DND-41 (cell line): ENCODE measurements around the gene TEX22.

ENCODE experiments used
- ATAC-seq: fragments of 200-7000 bp; cut with Tn5 transposase; 3 replicates; pipeline ENCODE4 v1.9.1; 2021; ENCODE audit warnings: low read depth; ENCODE audit not compliant: insufficient read depth
- DNase-seq: peaks from one replicate; pipeline ENCODE4 v3.0.0-alpha.2; 2020
- H2AFZ ChIP-seq: 2 replicates; pipeline ENCODE4 v1.6.0; 2012; ENCODE audit warnings: low read depth, low read length
- H3K27ac ChIP-seq: 2 replicates; pipeline ENCODE4 v1.5.1; 2012; ENCODE audit warnings: low read length, inconsistent platforms
- H3K27me3 ChIP-seq: fragments of 200-600 bp; sonication (generic); 2 replicates; pipeline ENCODE4 v1.6.0; 2012; ENCODE audit warnings: low read length, mild to moderate bottlenecking, inconsistent platforms; ENCODE audit not compliant: insufficient read depth, poor library complexity
- H3K36me3 ChIP-seq: 2 replicates; pipeline ENCODE4 v1.5.1; 2012; ENCODE audit warnings: low read length, inconsistent platforms; ENCODE audit not compliant: insufficient read depth
- H3K4me1 ChIP-seq: 2 replicates; pipeline ENCODE4 v1.5.1; 2012; ENCODE audit warnings: mild to moderate bottlenecking, low read length; ENCODE audit not compliant: insufficient read depth
- H3K4me2 ChIP-seq: 2 replicates; pipeline ENCODE4 v1.6.0; 2012; ENCODE audit warnings: mild to moderate bottlenecking, moderate library complexity, low read length, inconsistent platforms; ENCODE audit not compliant: insufficient read depth
- H3K4me3 ChIP-seq, 2 experiments: fragments of 200-600 bp in 1 of 2; shearing (Covaris generic) in 1 of 2; 2 replicates each; pipeline ENCODE4 v1.5.1; 2012 to 2016; ENCODE audit warnings: inconsistent platforms in 2 of 2, low read length in 2 of 2, mild to moderate bottlenecking in 2 of 2, low read depth in 1 of 2, moderate library complexity in 1 of 2
- H3K79me2 ChIP-seq: 2 replicates; pipeline ENCODE4 v1.6.0; 2012; ENCODE audit warnings: low read length, inconsistent platforms; ENCODE audit not compliant: insufficient read depth
- H3K9ac ChIP-seq: 2 replicates; pipeline ENCODE4 v1.6.0; 2012; ENCODE audit warnings: low read depth, mild to moderate bottlenecking, inconsistent platforms, low read length, moderate library complexity
- H3K9me3 ChIP-seq: 2 replicates; pipeline ENCODE4 v1.5.1; 2012; ENCODE audit warnings: low read length, moderate library complexity, mild to moderate bottlenecking, inconsistent platforms; ENCODE audit not compliant: insufficient read depth, severe bottlenecking
- H4K20me1 ChIP-seq: 2 replicates; pipeline ENCODE4 v1.6.0; 2012; ENCODE audit warnings: low read length; ENCODE audit not compliant: insufficient read depth
- CTCF ChIP-seq: IDR thresholded peaks from 2 replicates; pipeline ENCODE4 v1.5.1; 2012; ENCODE audit warnings: borderline replicate concordance, low read length, moderate library complexity, mild to moderate bottlenecking; ENCODE audit not compliant: poor library complexity, severe bottlenecking; ENCODE audit errors: extremely low read depth
- EZH2 ChIP-seq: IDR thresholded peaks from 3 replicates; pipeline ENCODE4 v1.6.1; 2012; ENCODE audit warnings: borderline replicate concordance, low read depth, mild to moderate bottlenecking, moderate library complexity, low read length, inconsistent platforms; ENCODE audit not compliant: severe bottlenecking

The TEX22 gene

GRCh38 chr14:105353136-105353535 is 45.2 kb upstream of the TEX22 start:
- H3K9ac ChIP-seq = no peak overlapping the region
- TF ChIP-seq CTCF (no peak), EZH2 (no peak)
- H3K4me2 ChIP-seq = no peak overlapping the region
- peaks cover 28% of the 10 kb centered on the region for H3K36me3 ChIP-seq
- 0 out of 2 replicates have a peak, but pooled peaks cover 3% of the 10 kb centered on the region for H3K79me2 ChIP-seq
- no peak overlapping the region for H3K27ac ChIP-seq
- peaks cover 27% of the 10 kb centered on the region; the same call in 1 of the 2 replicates for H4K20me1 ChIP-seq
- ATAC-seq (no peak), DNase-seq (no peak)
- no peaks in the 10 kb centered on the region for H3K9me3 ChIP-seq
- H3K27me3 ChIP-seq = no peaks in the 10 kb centered on the region
- no peak overlapping the region for H3K4me3 ChIP-seq
- H2AFZ ChIP-seq = no peak overlapping the region
- no peaks in the 10 kb centered on the region for H3K4me1 ChIP-seq

GRCh38 chr14:105354541-105354940 is 43.8 kb upstream of the TEX22 start:
- H4K20me1 ChIP-seq = peaks cover 15% of the 10 kb centered on the region; the same call in 1 of the 2 replicates
- no peaks in the 10 kb centered on the region for H3K79me2 ChIP-seq
- TF ChIP-seq CTCF (no peak), EZH2 (no peak)
- no peak overlapping the region for H3K9ac ChIP-seq
- H3K9me3 ChIP-seq = no peaks in the 10 kb centered on the region
- ATAC-seq (no peak), DNase-seq (no peak)
- H3K4me2 ChIP-seq = no peak overlapping the region
- H3K4me1 ChIP-seq = no peaks in the 10 kb centered on the region
- no peak overlapping the region for H3K27ac ChIP-seq
- no peak overlapping the region for H3K4me3 ChIP-seq
- H3K27me3 ChIP-seq = no peaks in the 10 kb centered on the region
- H3K36me3 ChIP-seq = peaks cover 36% of the 10 kb centered on the region
- H2AFZ ChIP-seq = no peak overlapping the region

GRCh38 chr14:105355049-105355575 is 43.2 kb upstream of the TEX22 start:
- Histone ChIP-seq H3K4me2 (no peak overlapping the region), H3K4me1 (no peaks in the 10 kb centered on the region), H3K27ac (no peak overlapping the region), H3K4me3 (no peak overlapping the region), H3K79me2 (no peaks in the 10 kb centered on the region), H3K36me3 (peaks cover 34% of the 10 kb centered on the region), H3K27me3 (no peaks in the 10 kb centered on the region), H2AFZ (no peak overlapping the region), H3K9ac (no peak overlapping the region), H4K20me1 (peaks cover 15% of the 10 kb centered on the region; the same call in 1 of the 2 replicates), H3K9me3 (no peaks in the 10 kb centered on the region)
- no peak for TF ChIP-seq CTCF
- no peak for TF ChIP-seq EZH2
- ATAC-seq = no peak
- no peak for DNase-seq
